ENCODE results near the gene MYOM3.

Gene MYOM3

DNA sequence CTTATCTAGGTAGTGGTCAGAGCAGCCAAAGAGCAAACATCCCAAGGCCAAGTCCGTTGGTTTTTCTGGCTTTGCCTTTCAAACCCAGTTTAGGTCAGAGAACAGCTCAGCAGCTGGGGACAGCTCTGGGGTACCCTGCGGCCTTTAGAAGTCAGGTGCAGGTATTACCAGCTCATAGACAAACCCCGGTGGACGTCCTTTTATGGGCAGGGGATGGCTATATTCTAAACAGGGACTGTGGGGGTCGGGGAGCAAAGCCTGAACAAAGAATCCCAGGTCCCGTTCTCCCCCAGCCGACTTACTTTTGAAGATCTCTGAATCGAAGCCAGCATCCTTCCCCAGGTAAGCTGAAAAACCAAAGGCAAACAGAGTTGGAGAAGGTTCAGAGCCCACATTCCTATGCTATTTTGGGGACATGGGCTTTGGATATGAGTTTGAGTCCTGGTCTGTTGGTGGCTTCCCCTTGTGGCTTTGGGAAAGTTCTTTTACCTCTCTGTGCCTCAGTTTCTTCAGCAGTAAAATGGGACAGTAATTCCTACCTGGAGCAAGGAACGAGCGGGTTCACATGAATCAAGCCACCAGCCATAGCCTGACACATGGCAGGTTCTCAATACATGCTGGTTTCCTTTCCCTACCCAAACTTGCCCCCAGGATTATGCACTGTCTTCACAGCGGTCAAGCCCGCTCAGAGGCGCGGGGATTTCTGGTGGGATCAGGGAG lies 16.6 kb downstream of the MYOM3 start:
- DNase-seq, result no peak

DNA sequence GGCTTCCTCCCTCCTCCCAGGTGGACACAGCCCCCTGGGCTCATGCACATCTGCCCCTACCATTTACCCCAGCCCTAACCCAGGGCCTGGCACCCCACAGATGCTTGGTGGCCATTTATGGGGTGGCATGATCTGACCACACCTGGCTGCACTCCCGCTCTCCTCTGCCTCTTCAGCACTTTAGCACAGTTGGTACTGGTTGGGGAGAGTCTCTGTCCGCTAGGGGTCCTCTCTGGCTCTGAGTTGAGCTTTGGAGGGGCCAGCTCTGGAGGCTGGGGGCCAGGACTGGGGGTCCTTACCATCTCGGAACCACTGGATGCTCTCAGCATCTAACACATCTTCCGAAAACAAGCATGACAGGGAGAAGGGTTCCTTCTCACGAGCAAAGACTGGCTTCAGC lies 17.4 kb downstream of the MYOM3 start:
- DNase-seq, result no peak

DNA sequence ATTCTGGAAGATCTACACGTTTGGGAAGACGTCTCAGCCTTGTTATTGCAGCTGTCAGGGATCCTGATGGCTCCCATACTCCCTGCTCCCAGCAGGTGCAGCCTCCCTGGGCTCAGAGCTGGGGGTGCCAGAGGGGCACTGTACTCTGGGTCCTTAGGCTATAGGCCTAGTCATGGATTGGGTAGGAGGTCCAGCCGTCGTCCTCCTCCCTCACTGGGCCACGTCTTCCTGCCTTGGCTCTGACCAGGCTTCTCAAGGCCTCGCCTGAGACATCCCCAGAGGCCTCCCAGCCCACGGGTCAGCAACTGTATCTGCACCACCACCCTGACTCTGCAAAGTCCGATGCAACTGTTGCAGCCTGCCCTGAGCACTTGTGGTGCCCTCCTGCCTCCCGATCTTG lies 18.2 kb downstream of the MYOM3 start:
- no peak for DNase-seq

DNA sequence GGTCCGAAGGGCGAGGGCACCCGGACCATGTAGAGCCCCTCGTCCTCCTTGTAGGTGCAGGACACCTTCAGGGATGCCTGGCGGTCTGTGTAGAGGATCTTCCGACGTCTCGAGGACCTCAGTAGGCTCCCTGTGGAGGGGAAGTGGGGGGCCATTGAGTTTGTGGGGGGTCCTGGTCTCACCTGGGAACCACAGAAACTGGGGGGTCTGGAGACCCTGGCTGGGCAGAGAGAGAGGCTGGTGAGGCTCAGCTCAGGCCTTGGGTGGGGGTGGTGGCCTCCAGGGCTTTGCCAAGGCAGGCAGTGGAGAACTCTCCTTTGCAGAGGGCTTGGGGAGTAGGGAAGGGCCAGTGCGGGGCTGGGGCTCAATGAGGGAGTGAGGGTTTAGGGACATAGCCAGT lies 19.0 kb downstream of the MYOM3 start:
- no peak for DNase-seq

DNA sequence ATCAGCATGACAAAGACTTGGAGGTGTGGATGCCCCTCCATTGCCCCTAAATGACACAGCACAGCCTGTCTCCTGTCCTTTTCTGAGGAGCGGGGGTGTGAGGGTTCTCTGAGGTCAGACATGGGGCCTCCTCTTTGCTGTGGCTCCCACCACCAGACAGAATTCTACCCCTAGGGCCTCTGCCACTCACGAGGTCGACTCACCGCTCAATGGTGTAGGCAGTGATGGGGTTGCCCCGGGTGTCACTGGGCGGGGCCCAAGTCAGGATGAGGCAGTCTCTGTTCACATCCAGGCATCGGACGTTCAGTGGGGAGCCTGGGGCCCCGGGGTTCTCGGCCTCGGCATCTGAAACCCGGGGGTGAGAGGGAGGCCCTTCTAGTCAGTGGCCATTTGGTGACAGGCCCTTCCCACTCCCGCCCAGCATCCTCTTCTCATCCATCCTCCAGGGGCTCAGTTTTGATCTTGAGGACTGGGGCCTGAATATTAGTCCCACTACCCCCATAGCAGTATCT lies 19.9 kb downstream of the MYOM3 start:
- peak; percentile 44 for DNase-seq

DNA sequence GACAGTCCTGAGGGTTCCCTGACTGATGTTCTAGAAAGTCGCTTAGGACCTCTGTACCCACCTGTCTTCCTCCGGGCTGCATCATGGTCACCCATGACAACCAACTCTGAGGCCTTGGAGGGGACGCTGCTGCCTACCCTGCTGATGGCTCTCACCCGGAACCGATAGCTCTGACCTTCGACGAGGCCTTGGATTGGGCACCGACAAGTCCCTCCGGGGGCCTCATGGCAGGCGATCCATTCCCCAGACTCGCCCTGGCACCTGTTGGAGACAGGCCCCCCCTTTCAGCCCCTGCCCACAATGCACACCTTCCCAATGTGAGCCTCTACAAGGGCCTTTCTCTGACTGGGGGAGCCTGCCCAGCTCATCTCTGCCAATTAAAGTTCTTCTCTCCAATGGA lies 21.2 kb downstream of the MYOM3 start:
- no peak for DNase-seq

DNA sequence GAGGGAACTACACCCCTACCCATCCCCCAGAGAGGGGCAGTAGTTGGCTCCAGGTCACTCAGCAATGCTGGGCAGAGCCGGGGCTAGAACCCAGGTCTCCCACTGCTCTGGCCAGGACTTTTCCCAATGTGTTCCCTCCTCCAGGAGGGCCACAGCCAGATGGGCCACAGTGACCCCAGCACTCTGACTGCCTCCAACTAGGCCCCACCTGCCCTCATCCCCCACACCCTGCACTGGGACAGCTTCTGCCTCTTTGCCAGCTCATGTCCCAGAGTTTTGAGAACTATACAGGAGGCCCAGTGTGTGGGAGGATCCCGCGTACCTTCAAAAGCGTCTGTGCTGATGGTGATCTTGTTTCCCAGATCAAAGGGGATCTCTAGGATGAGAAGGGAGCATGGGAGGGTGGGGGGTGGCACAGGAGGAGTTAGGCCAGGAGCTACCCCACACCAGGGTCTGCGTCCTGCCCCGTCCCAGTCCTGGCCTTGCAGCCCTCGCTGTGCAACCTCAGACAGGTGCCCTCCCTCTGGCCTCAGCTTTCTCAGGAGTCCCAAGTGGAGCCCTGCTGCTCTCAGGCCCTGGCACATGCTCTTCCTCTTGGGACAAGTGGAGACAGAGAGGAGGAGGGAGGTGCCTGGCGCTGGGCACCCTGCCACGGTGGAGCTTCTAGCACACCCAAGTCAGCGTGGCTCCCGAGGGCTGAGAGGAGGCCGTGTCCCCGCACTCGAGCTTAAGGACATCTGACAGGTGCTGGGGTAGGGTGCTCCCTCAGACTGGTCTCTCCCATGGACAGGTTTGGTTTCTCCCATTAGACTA lies 22.0 kb downstream of the MYOM3 start:
- no peak for DNase-seq

DNA sequence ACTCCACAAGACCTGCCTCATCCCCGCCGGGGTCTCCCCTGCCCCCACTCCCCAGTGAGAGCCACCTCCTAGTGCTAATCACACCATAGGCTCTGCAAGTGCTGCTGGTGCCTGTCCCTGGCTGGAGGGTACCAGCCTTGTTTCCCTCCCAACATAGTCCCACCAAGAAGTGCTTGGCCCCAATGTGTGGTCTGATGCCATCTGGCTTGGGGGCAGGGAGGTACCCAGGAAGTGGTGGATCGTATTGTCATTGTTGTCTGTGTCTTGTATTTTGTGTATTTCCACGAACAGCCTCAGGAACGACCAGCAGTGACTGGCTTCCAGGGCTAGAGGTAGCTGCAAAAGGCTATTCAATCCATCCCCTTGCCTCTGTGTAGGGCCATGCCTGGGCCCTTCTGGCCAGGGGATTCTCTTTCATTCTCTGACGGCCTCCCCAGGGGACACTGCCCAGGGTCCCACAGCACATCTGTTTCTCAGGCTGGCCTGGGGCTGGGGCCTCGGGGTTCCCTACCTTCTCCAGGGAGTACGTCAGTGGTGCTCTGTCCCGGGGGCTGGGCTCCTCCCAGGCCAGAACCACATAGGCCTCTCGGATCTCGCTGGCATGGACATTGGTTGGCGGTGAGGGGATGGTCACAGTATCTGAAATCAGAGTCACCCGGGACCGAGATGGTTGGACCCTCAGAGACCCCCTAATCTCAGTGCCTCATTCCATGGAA lies 22.8 kb downstream of the MYOM3 start:
- no peak for DNase-seq

DNA sequence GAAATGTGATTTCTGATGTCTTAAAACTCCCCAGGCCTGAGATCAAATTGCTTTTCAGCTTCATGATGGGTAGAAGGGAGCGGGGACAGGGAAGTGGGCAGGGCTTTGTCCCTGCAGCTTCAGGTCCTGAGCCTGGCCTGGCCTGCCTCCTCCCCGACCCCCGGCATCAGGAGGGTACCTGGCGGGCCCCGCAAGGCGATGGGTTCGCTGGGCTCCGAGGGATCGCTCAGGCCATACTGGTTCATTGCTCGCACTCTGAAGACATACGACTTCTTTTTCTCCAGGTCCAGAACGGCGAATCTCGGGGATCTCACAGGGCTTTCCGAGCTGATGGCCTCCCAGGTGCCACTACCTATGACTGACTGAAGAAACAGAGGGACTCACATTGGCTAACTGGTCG lies 25.5 kb downstream of the MYOM3 start:
- DNase-seq, result no peak

DNA sequence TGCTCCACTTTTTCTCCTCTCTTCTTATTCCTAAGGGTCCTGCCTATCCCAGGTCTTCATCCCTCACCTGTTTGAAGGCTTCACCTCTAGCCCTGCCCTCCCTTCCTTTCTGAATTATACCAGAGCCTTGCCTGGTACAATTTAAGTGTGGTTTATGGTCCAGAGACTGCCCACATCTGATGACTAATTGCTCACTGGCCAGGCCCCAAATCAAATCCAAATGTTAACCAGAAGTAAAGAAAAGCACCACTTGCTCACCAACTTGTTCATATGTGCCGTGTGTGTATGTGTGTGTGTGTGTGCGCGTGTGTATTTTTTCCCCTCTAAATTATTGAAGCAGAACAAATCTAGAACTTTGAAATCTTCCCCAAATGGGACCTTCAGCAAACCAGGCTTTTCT lies 26.4 kb downstream of the MYOM3 start:
- no peak for DNase-seq

DNA sequence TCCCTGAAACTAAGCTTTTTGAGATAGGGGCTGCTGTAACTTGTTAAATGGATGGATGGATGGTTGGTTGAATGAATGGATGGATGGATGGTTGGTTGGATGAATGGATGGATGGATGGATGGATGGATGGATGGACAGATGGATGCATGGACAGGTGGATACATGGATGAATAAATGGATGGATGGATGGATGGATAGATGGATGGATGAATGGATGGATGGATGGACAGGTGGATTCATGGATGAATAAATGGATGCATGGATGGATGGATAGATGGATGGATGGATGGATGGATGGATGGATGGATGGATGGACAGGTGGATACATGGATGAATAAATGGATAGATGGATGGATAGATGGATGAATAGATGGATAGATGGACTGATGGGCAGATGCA lies 26.9 kb downstream of the MYOM3 start:
- DNase-seq, result no peak

DNA sequence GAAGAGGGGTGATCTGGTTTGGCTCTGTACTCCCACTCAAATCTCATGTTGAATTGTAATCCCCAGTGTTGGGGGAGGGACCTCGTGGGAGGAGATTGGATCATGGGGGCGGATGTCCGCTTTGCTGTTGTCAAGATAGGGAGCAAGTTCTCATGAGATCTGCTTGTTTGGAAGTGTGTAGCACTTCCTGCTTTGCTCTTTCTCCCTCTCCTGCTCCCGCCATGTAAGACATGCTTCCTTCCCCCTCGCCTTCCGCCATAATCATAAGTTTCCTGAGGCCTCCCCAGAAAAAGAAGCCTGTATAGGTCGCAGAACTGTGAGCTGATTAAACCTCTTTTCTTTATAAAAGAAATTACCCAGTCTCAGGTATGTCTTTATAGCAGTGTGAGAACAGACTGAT lies 27.9 kb downstream of the MYOM3 start:
- DNase-seq, result no peak

DNA sequence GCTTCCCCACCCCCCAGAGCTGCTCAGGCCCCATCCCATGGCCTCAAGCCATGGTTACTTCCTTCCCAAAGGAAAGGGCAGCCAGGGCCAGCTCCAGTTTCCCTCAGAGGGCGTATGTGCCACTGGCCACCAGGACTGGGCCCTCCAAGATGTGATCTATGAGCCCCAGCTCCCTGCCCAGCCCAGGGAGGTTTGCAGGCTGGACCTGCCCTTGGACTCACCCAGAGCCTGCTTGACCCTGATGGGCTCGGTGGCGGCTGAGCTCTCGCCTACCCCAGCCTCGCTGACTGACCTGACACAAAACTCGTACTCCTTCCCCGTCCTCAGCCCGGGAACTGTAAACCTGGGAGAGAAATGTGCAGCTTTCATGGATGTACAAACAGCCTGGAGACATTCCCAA lies 29.6 kb downstream of the MYOM3 start:
- no peak for DNase-seq

DNA sequence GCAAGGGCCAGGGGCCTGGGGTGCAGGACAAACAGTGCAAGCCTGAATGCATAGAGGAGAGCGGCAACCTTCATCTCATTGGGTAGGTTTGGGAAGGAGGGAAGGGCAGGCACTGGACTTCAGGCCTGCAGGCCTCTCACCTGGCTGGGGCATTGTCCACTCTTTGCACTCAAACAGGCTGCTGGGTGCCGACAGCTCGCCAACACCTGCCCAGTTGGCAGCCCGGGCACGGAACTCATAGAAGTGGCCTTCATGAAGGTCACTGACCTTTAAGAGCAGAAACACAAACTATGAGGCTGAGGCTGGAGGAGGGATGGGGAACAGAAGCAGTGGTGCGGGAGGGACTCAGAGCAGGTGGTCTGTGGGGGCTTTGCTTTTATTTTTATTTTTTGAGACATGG lies 30.7 kb downstream of the MYOM3 start:
- no peak for DNase-seq

DNA sequence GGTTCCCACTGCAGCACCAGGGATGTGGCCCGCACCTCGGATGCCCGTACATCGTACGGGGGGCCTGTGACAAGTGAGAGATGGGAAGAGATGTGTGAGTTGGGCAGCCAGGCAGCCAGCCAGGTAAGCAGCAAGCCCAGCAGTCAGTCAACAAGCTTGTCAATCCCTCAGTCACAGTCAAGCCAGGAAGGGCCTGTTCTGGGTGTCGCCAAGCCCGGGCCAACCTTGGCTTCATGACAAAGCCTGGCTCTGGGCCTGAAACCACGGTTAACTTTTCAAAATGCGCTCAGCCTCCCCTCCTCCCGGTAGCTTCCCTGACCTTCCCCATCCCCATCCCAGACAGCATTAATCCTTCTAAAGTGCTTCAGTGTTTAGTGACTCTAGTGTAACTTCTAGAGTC lies 31.8 kb downstream of the MYOM3 start:
- no peak for DNase-seq

DNA sequence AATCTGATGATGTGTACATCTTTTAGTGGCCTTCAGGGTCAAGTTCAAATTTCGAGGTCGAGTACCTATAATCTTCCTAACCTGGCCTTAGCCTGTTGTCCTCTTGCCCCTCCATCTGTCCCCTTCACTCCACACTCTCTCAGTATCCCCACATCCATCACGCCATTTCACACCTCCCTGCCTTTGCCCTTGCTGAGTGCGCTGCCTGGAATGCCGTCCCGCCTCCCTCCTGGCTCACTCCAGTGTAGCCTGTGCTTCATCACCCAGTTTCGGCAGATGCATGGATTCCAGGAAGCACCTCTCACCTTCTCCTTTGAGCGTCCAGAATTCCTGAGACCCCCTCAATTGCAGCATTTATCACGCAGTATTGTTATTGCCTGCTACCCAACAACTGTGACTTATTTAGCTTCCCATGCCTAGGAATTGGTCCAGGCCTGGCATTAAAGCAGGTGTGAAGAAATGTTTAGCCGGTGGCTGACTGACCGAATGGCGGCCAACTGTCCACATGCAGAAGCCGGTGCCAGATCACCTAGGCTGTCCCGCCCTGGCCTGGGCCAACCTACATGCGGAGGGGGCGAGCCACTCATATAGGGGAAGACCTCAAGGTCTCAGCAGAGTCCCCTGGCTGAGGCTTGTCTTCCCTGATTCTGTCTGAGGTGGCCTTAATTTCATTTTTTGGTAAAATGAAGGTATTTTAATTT lies 34.5 kb downstream of the MYOM3 start:
- DNase-seq, result no peak

DNA sequence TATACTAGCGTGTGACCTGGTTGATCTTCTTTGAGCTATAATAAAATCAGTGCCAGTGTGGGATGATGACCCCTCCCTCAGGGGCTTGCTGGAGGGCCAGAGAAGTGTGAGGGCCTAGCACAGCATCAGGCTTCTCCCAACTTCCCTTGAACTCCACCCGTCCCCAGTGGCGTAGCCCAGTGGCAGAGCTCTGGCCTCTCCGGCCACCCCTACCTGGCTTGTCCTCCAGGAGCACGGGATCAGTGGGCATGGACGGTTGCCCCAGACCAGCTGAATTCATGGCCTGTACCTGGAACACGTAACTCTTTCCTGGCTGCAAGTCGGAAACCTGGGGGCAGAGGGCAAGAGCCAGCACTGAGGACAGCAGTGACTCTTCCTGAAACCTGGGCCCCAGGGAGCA lies 36.0 kb downstream of the MYOM3 start:
- DNase-seq, result no peak

DNA sequence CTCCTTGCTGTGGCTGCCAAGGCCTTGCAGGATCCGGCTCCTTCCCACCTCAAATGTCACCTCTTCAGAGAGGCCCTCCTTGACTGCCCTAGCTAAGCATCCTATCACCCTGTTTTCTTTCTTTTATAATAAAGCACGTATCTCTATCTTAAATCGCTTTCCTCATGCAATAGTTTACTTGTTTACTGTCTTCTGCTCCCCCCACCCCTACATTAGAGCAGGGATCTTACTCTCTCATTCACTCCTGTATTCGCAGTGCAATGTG lies 36.4 kb downstream of the MYOM3 start:
- DNase-seq, result no peak

DNA sequence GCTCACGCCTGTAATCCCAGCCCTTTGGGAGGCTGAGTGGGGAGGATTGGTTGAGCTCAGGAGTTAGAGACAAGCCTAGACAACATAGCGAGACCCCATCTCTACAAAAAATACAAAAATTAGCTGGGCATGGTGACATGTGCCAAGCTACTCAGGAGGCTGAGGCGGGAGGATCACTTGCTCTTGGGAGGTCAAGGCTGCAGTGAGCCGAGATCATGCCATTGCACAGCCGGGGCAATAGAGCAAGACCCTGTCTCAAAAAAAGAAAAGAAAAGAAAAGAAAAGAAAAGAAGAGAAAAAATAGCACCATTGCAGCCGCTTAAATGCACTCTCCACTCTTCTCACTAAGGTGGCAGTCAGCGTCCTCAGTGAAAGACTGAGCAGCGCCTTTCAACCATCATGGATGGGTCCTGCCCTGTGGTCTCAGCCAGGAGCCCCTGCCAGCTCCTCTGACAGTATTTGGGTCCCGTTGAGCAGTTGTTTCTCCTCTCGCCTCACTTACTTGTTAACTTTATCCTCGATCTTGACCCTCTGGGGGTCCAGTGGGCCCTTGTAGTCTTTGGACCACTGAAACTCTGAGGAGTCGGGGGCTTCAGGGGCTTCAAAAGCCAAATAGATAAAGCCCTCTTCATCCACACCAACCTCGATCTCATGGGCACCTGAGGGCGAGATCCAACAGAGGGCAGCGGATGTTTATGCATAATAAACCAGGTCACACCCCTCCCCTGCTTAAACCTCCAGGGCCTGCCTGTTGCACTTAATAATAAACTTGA lies 36.9 kb downstream of the MYOM3 start:
- DNase-seq, result no peak

DNA sequence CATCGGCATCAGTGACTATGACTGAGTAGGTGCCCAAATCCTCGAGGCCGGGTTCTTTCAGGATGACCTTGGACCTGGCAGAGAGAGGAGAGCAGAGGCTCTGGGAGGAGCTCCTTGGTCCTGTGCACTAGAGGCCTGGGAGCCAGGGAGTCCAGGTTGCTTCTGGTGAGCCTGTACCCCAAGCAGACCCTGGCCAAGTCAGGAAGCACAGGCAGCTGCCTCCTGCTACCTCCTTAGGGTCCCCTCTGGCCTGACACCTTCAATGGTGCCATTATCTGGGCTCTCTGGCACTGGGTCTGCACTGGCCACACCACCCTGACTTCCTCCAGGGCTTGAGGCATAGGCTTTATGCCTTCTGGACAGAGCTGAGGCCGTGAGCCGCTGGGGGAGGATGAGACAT lies 37.7 kb downstream of the MYOM3 start:
- DNase-seq, result no peak

DNA sequence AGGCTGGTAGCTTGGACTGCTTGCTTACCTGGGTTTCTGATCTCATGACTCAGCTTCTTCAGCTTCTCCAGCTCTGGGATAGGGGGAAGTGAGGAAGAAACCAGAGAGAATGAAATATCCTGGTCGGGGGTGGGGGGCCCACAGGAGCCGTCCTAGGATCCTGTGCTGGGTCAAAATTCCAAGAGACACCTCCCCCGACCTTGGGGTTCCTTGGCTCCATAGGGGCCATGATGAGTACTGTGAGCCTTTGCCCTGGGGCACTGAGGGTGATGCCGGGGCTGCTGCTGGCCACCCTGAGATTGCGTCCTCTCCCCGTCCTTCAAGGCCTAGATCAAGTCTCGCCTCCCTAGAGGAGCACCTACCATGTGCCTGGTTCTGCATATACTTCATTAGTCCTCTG lies 40.0 kb downstream of the MYOM3 start:
- DNase-seq, result no peak

DNA sequence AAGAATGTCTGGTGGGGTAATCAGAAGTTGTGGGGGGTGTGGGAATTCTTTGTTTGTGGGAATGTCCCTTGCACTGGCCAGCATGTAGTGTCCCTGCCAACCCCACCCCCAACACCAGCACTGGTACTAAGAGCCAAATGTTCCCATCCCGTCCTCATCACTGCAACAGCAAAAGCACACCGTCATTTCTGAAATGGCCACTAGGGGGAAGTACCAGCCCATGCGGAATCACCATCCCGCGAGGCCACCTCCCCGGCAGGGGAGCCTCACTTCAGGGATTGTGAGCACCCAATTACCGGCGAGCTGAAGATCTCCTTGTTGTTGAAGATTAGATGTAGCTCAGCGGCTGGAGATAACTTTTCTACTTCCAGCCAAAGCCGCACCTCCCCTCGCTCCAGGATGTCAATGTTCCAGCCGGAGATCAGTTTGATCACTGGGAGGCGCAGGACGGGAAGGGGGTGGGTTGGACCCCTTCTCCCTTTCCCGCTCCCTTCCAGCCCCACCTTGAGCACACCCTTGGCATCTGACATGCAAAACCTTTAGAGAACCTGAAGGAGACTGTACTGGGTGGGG lies 41.0 kb downstream of the MYOM3 start:
- DNase-seq, result peak; percentile 84
